ENCODE measurements around the gene AXDND1.
A peak's percentile ranks its signal among the peaks of the same experiment; 100 is the strongest.

AXDND1 gene

DNA sequence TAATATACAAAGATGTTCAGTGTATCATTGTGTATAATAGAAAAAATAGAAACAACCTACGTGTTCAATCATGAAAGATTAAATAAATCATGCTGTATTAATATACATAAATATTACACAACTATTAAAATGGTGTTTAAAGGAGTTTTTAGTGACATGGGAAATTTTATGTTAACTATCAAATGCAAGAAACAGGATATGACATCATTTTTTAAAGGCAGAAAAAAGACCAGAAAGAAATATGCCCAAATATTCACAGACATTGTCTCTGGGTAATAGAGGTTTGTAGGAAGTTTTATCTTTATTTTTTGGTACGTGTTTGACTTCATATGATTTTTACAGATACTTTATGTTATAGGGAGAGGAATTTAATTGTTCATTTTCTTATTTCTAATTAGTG, 176.0 kb downstream of the AXDND1 start:
- Histone ChIP-seq H3K4ac (ENCODE audit: low read depth, low read length) (no peak overlapping the region), H3K9ac (ENCODE audit: low read length) (no peak overlapping the region), H2AFZ (ENCODE audit: insufficient read depth, low read length, poor library complexity) (no peak overlapping the region), H3K4me1 (ENCODE audit: control insufficient read depth in 1 of 2, insufficient read depth in 2 of 2, low read length in 2 of 2) (peaks cover 0 to 7% of the 10 kb centered on the region in 2 experiments), H3K14ac (ENCODE audit: low read length) (no peak overlapping the region), H3K9me3 (ENCODE audit: insufficient read depth, low read depth, low read length) (peaks cover 4% of the 10 kb centered on the region), H3K79me1 (ENCODE audit: low read length) (no peaks in the 10 kb centered on the region), H2AK5ac (ENCODE audit: low read length) (no peak overlapping the region), H3K79me2 (ENCODE audit: control insufficient read depth, insufficient read depth, low read length, poor library complexity) (no peaks in the 10 kb centered on the region), H2BK5ac (ENCODE audit: low read depth, low read length, poor library complexity) (no peak overlapping the region), H2BK12ac (ENCODE audit: low read length) (no peak overlapping the region), H3K23ac (ENCODE audit: low read length) (no peak overlapping the region), H3K4me3 (ENCODE audit: low read depth, low read length) (no peak overlapping the region), H3K27me3 (ENCODE audit: insufficient read depth, low read length) (no peaks in the 10 kb centered on the region), H4K8ac (ENCODE audit: low read depth, low read length) (no peak overlapping the region), H4K12ac (ENCODE audit: low read depth, low read length) (no peak overlapping the region), H3K36me3 (ENCODE audit: control insufficient read depth in 1 of 2, insufficient read depth in 2 of 2, low read length in 2 of 2) (no peaks in the 10 kb centered on the region), H3K4me2 (ENCODE audit: low read length) (no peak overlapping the region), H4K91ac (ENCODE audit: low read depth, low read length) (no peak overlapping the region), H2BK120ac (ENCODE audit: insufficient read depth, low read length, poor library complexity) (no peak overlapping the region), H3K27ac (ENCODE audit: low read depth, low read length) (no peak overlapping the region), H3K18ac (ENCODE audit: low read length) (no peak overlapping the region)
- no CpG with 5 or more reads among the region's 2 CpGs for WGBS (ENCODE audit: extremely low coverage, insufficient coverage, insufficient read length)
- no peak for DNase-seq

DNA sequence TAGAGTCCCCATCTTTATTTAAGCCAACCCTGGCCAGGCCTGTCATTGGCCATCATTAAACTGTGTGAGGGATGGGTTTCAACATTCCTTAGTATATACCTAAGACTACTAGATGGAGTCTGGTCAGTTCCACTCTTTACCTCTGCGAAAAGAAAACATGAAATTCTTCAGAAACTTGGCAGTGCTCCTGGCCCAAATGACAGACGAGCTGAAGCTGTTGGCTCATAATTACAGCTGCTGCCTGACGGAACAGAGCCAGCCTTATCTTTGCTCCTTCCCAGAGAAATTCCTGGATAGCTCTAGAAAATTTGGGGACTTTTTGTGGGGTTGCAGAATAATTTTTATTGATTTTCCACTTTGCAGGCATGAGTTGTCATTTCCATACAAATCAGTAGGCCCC, 179.6 kb downstream of the AXDND1 start:
- no peak overlapping the region for H3K4me3 ChIP-seq (ENCODE audit: low read depth, low read length)
- DNase-seq, result peak in 1 of 2 donors; percentile 48

DNA sequence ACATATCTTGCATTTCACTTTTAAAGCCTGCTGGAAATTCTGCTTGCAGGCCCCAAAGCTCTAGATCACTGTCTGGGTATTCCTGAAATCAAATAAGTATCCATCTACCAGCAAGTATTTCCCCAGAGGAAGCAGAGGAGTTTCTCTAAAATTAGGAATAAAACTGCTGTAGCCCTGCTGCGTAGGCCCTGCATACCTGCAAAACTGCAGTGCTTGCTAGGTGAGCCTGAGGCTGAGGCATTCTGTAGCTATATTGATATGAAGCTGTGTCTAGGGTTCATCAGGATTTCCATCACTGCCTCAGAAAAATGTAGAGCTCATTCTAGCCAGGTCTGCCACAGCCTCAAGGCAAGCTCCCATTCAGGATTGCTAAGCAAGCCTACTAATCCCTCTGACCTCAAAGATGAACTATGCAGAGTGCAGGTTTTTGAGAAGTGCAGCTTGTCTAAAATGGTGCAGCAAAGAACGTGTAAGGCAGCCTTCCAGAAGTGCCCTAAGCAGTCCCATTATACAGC, 181.3 kb downstream of the AXDND1 start:
- H3K27me3 ChIP-seq (ENCODE audit: insufficient read depth, low read length), result no peaks in the 10 kb centered on the region
- H3K14ac ChIP-seq (ENCODE audit: low read length), result no peak overlapping the region
- H2BK5ac ChIP-seq (ENCODE audit: low read depth, low read length, poor library complexity), result no peak overlapping the region
- no peak overlapping the region for H4K12ac ChIP-seq (ENCODE audit: low read depth, low read length)
- DNase-seq, result peak; percentile 88 to 92
- no peak overlapping the region for H3K4me2 ChIP-seq (ENCODE audit: low read length)
- H3K4ac ChIP-seq (ENCODE audit: low read depth, low read length), result no peak overlapping the region
- no peak overlapping the region for H4K91ac ChIP-seq (ENCODE audit: low read depth, low read length)
- no peak overlapping the region for H2AFZ ChIP-seq (ENCODE audit: insufficient read depth, low read length, poor library complexity)
- no peak overlapping the region for H3K23ac ChIP-seq (ENCODE audit: low read length)
- H3K79me1 ChIP-seq (ENCODE audit: low read length), result peaks cover 3% of the 10 kb centered on the region
- no peak overlapping the region for H2BK120ac ChIP-seq (ENCODE audit: insufficient read depth, low read length, poor library complexity)
- H3K4me1 ChIP-seq (ENCODE audit: control insufficient read depth in 1 of 2, insufficient read depth in 2 of 2, low read length in 2 of 2), result peaks cover 11 to 20% of the 10 kb centered on the region in 2 experiments
- no peak overlapping the region for H2BK12ac ChIP-seq (ENCODE audit: low read length)
- no peaks in the 10 kb centered on the region for H3K9me3 ChIP-seq (ENCODE audit: insufficient read depth, low read depth, low read length)
- no peak overlapping the region for H2AK5ac ChIP-seq (ENCODE audit: low read length)
- H3K27ac ChIP-seq (ENCODE audit: low read depth, low read length), result peak overlapping the region; percentile 0
- H3K18ac ChIP-seq (ENCODE audit: low read length), result no peak overlapping the region
- no peak overlapping the region for H3K4me3 ChIP-seq (ENCODE audit: low read depth, low read length)
- H3K79me2 ChIP-seq (ENCODE audit: control insufficient read depth, insufficient read depth, low read length, poor library complexity), result no peaks in the 10 kb centered on the region
- WGBS (ENCODE audit: extremely low coverage, insufficient coverage, insufficient read length), result no CpG with 5 or more reads among the region's 2 CpGs
- no peak overlapping the region for H4K8ac ChIP-seq (ENCODE audit: low read depth, low read length)
- H3K36me3 ChIP-seq (ENCODE audit: control insufficient read depth in 1 of 2, insufficient read depth in 2 of 2, low read length in 2 of 2), result no peaks in the 10 kb centered on the region
- H3K9ac ChIP-seq (ENCODE audit: low read length), result no peak overlapping the region

More for the DNA sequence above, 179.6 kb downstream of the AXDND1 start:
- Histone ChIP-seq H3K14ac (ENCODE audit: low read length) (no peak overlapping the region), H2AFZ (ENCODE audit: insufficient read depth, low read length, poor library complexity) (no peak overlapping the region), H3K9ac (ENCODE audit: low read length) (no peak overlapping the region), H3K4me1 (ENCODE audit: control insufficient read depth in 1 of 2, insufficient read depth in 2 of 2, low read length in 2 of 2) (peaks cover 4 to 15% of the 10 kb centered on the region in 2 experiments), H3K18ac (ENCODE audit: low read length) (no peak overlapping the region), H3K27ac (ENCODE audit: low read depth, low read length) (no peak overlapping the region), H3K4ac (ENCODE audit: low read depth, low read length) (no peak overlapping the region), H2BK12ac (ENCODE audit: low read length) (no peak overlapping the region), H3K36me3 (ENCODE audit: control insufficient read depth in 1 of 2, insufficient read depth in 2 of 2, low read length in 2 of 2) (no peaks in the 10 kb centered on the region), H3K79me2 (ENCODE audit: control insufficient read depth, insufficient read depth, low read length, poor library complexity) (no peaks in the 10 kb centered on the region), H3K4me2 (ENCODE audit: low read length) (no peak overlapping the region), H3K27me3 (ENCODE audit: insufficient read depth, low read length) (no peaks in the 10 kb centered on the region), H2AK5ac (ENCODE audit: low read length) (no peak overlapping the region), H3K23ac (ENCODE audit: low read length) (no peak overlapping the region), H4K8ac (ENCODE audit: low read depth, low read length) (no peak overlapping the region), H2BK120ac (ENCODE audit: insufficient read depth, low read length, poor library complexity) (no peak overlapping the region), H3K79me1 (ENCODE audit: low read length) (no peaks in the 10 kb centered on the region), H4K12ac (ENCODE audit: low read depth, low read length) (no peak overlapping the region), H2BK5ac (ENCODE audit: low read depth, low read length, poor library complexity) (no peak overlapping the region), H3K9me3 (ENCODE audit: insufficient read depth, low read depth, low read length) (peaks cover 4% of the 10 kb centered on the region), H4K91ac (ENCODE audit: low read depth, low read length) (no peak overlapping the region)
- WGBS (ENCODE audit: extremely low coverage, insufficient coverage, insufficient read length), result no CpG with 5 or more reads among the region's 3 CpGs

DNA sequence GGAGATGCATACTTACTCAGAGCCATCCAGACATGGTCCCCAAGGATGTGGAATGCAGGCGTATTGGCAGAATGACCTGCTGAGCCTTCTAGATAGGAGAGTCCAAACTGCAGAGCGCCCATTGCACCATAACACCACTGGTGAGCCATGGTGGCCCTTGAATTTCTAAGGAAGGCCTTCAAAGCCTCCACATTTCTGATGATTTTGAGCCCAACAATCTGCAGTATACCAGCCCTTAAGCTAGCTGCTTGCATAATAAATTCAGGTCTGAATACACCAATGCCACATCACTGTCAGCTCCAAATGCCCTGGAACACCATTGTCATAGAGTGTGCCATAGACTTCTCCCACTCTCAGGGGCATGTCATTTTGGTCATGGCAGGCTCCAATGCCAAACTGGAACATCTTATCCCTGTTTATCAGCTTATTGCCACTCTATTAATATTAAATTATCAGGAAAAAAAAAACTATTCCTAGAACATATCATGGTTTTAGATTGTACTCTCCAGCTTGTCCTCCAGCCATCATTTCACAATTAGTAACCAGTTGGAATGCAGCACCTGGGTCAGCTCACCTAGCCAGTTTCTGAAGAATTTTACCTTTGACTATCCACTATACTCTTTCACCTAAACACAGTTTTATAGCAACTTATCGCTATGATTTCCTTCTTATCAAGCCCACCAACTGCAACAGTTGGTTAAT, 183.0 kb downstream of the AXDND1 start:
- Histone ChIP-seq H2AK5ac (ENCODE audit: low read length) (no peak overlapping the region), H3K4ac (ENCODE audit: low read depth, low read length) (no peak overlapping the region), H3K18ac (ENCODE audit: low read length) (no peak overlapping the region), H4K8ac (ENCODE audit: low read depth, low read length) (no peak overlapping the region), H3K4me3 (ENCODE audit: low read depth, low read length) (no peak overlapping the region), H3K36me3 (ENCODE audit: control insufficient read depth in 1 of 2, insufficient read depth in 2 of 2, low read length in 2 of 2) (no peaks in the 10 kb centered on the region), H4K91ac (ENCODE audit: low read depth, low read length) (no peak overlapping the region), H3K27ac (ENCODE audit: low read depth, low read length) (no peak overlapping the region), H3K23ac (ENCODE audit: low read length) (no peak overlapping the region), H3K79me1 (ENCODE audit: low read length) (peaks cover 4% of the 10 kb centered on the region), H2BK120ac (ENCODE audit: insufficient read depth, low read length, poor library complexity) (no peak overlapping the region), H3K27me3 (ENCODE audit: insufficient read depth, low read length) (no peaks in the 10 kb centered on the region), H3K79me2 (ENCODE audit: control insufficient read depth, insufficient read depth, low read length, poor library complexity) (no peaks in the 10 kb centered on the region), H3K9me3 (ENCODE audit: insufficient read depth, low read depth, low read length) (no peaks in the 10 kb centered on the region), H3K14ac (ENCODE audit: low read length) (no peak overlapping the region), H4K12ac (ENCODE audit: low read depth, low read length) (no peak overlapping the region), H2AFZ (ENCODE audit: insufficient read depth, low read length, poor library complexity) (no peak overlapping the region), H2BK12ac (ENCODE audit: low read length) (no peak overlapping the region), H3K9ac (ENCODE audit: low read length) (no peak overlapping the region), H2BK5ac (ENCODE audit: low read depth, low read length, poor library complexity) (no peak overlapping the region), H3K4me2 (ENCODE audit: low read length) (no peak overlapping the region), H3K4me1 (ENCODE audit: control insufficient read depth in 1 of 2, insufficient read depth in 2 of 2, low read length in 2 of 2) (peaks cover 11 to 20% of the 10 kb centered on the region in 2 experiments)
- DNase-seq, result peak; percentile 72 to 86
- no CpG with 5 or more reads among the region's 3 CpGs for WGBS (ENCODE audit: extremely low coverage, insufficient coverage, insufficient read length)
